Activated CD4-positive, alpha-beta T cell treated with anti-CD3 and anti-CD28 coated beads for 36 hours (primary cell): ENCODE data around the gene CHRNB1. TPM values are rescaled to one million over a fixed set of nuclear protein-coding genes. Genes with fewer than 3 reads are reported as not detected.

ENCODE experiments used
- ATAC-seq: fragments of 200-7000 bp; cut with Tn5 transposase; one replicate; pipeline ENCODE4 v1.10.0; 2021; ENCODE audit warnings: mild to moderate bottlenecking, moderate library complexity
- CTCF ChIA-PET: fragments of 350-600 bp; sonication (Branson Sonifier 250); formaldehyde crosslinking; loops from one replicate; lab custom pipeline; 2021; ENCODE audit warnings: antibody characterized with exemption; lab: Charles Lee
- POLR2A ChIA-PET: fragments of 350-600 bp; sonication (Branson Sonifier 250); formaldehyde crosslinking; loops from one replicate; lab custom pipeline; 2021; ENCODE audit warnings: antibody characterized with exemption, inconsistent platforms; lab: Charles Lee
- DNase-seq: peaks from one replicate; pipeline ENCODE4 v3.0.0-alpha.2; 2020
- H3K27ac Mint-ChIP-seq: one replicate; pipeline ENCODE4 v1.8.0; 2021; ENCODE audit warnings: mixed read lengths
- H3K27me3 Mint-ChIP-seq: one replicate; pipeline ENCODE4 v1.8.0; 2021; ENCODE audit warnings: mixed read lengths
- H3K36me3 Mint-ChIP-seq: one replicate; pipeline ENCODE4 v1.8.0; 2021; ENCODE audit warnings: low read depth, mixed read lengths
- H3K4me1 Mint-ChIP-seq: one replicate; pipeline ENCODE4 v1.8.0; 2021; ENCODE audit warnings: mixed read lengths
- H3K4me3 Mint-ChIP-seq: one replicate; pipeline ENCODE4 v1.8.0; 2021; ENCODE audit warnings: mild to moderate bottlenecking, moderate library complexity, mixed read lengths
- H3K9me3 Mint-ChIP-seq: one replicate; pipeline ENCODE4 v1.8.0; 2021; ENCODE audit warnings: low read depth, mixed read lengths
- intact Hi-C, 2 experiments: fragments of 100-400 bp; cut with DNase I in 1 of 2; cut with micrococcal nuclease in 1 of 2; formaldehyde crosslinking; loops; one replicate each; pipeline versions ENCODE4 v1.14.2 to v1.15.1; 2022 to 2024; cut with DNase I, micrococcal nuclease
- total RNA-seq, 2 experiments: library from RNA; stranded (reverse); gene quantifications; one replicate each; pipeline ENCODE4 v1.2.3, GENCODE V29; 2021

CHRNB1 gene
- total RNA-seq, 2 experiments from 2014 or later: 7.8 to 8.7 TPM

DNA sequence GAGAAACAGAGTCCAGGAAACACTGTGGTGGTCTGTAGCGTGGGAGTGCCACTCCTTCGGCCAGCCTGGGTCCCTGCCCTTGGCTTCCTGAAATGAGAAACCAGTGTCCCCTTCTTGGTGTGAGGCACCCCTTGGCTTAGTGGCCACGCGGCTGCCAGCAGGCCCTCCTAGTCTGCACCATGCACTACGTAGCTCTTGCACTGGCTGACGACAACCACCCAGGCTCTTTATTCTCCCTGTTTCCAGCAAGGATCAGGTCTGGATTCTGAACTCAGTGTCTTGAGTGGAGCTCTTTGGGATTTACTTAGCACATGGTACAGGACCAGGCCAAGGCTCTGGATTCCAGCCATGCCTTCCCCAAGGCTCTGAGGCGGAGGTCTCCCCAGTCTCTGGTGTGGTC, 17.3 kb upstream of the CHRNB1 start:
- no peak for ATAC-seq
- Mint-ChIP-seq H3K9me3 (no peaks in the 10 kb centered on the region), H3K4me3 (no peak overlapping the region), H3K36me3 (no peaks in the 10 kb centered on the region), H3K4me1 (no peaks in the 10 kb centered on the region), H3K27ac (no peak overlapping the region), H3K27me3 (no peaks in the 10 kb centered on the region)
- intact Hi-C loops: no loop called here
- POLR2A ChIA-PET: interaction anchor here (0.6 kb wide), 1 partner anchor 25 kb away, joined by 3 read pairs; no protein-coding TSS in a partner anchor
- CTCF ChIA-PET: no interaction called here
- DNase-seq: no peak

DNA sequence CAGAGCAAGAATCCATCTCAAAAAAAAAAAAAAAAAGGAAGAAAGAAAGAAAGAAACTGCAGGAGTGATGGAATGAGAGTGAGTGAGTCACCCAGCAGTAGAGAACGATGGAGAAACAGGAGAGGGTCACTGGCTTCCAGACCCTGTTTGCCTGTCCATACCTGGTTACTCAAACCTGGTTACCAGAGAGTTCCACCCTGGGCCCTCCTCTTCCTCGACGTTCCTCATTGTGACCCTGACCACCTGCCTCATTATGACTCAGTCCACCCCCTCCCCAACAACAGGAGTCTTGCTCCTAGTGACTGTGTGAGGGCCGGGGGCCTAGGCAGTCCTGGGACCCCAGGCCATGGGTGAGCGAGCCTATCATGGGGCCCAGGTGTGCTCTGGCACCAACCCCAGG, 16.3 kb upstream of the CHRNB1 start, which contains the start of gene SPEM3:
SPEM3 (plus strand) TSS at position 301 of the 400 bp plus-strand sequence; CDS start at position 347, 46 bp downstream.
- Mint-ChIP-seq H3K4me1 (no peaks in the 10 kb centered on the region), H3K9me3 (no peaks in the 10 kb centered on the region), H3K27ac (no peak within 1 kb of the TSS), H3K4me3 (no peak within 1 kb of the TSS), H3K27me3 (no peaks in the 10 kb centered on the region), H3K36me3 (no peaks in the 10 kb centered on the region)
- ChIA-PET POLR2A (no interaction called here), CTCF (interaction anchor here (0.7 kb wide), 1 partner anchor 205 kb away, joined by 4 read pairs; no protein-coding TSS in a partner anchor)
- intact Hi-C loops: no loop called here
- DNase-seq (no peak), ATAC-seq (no peak)

DNA sequence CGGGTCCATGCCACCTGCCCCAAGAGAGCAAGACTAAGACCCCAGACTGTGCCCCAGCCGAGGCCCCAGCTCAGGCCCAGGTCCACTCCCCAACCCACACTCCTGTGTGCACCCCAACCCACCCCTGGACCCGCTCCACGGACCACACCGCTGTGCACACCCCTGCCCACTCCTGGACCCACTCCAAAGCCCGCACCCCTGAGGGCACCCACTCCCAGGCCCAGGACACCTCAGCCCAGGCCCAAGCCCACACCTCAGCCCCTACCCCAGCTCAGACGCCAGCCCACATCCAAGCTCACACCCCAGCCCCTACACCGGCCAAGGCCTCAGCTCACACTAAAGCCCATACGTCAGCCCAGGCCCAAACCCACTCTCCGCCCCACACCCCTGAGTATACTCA, 15.1 kb upstream of the CHRNB1 start:
- Mint-ChIP-seq H3K27me3 (no peaks in the 10 kb centered on the region), H3K9me3 (no peaks in the 10 kb centered on the region), H3K4me1 (no peaks in the 10 kb centered on the region), H3K36me3 (no peaks in the 10 kb centered on the region), H3K27ac (no peak overlapping the region), H3K4me3 (no peak overlapping the region)
- no peak for ATAC-seq
- CTCF ChIA-PET: no interaction called here
- POLR2A ChIA-PET: interaction anchor here (0.6 kb wide), 1 partner anchor 51 kb away, joined by 3 read pairs; no protein-coding TSS in a partner anchor
- no peak for DNase-seq
- intact Hi-C loops: no loop called here

DNA sequence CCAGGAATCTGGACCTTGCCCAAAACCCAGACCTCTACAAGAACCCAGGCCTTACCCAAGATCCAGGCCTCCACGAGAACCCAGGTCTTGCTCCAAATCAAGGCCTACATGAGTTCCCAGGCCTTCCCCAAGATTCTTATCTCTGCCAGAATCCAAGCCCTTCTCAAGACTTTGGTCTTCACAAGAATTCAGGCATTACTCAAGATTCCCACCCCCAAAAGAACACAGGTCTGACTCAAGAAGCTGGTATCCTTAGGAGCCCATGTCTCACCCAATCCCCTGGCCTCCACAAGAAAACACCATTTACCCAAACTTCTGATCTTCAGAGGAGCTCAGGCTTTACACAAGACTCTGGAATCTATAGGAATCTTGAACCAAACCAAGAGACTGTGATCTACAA, 13.6 kb upstream of the CHRNB1 start:
- no peak for ATAC-seq
- Mint-ChIP-seq H3K27ac (no peak overlapping the region), H3K4me1 (peaks cover 5% of the 10 kb centered on the region), H3K4me3 (no peak overlapping the region), H3K27me3 (no peaks in the 10 kb centered on the region), H3K9me3 (no peaks in the 10 kb centered on the region), H3K36me3 (no peaks in the 10 kb centered on the region)
- ChIA-PET POLR2A (no interaction called here), CTCF (interaction anchor here (0.5 to 0.6 kb wide), 2 partner anchors 61 to 184 kb away, joined by 3 to 5 read pairs; no protein-coding TSS in a partner anchor)
- no peak for DNase-seq
- intact Hi-C loops: no loop called here

DNA sequence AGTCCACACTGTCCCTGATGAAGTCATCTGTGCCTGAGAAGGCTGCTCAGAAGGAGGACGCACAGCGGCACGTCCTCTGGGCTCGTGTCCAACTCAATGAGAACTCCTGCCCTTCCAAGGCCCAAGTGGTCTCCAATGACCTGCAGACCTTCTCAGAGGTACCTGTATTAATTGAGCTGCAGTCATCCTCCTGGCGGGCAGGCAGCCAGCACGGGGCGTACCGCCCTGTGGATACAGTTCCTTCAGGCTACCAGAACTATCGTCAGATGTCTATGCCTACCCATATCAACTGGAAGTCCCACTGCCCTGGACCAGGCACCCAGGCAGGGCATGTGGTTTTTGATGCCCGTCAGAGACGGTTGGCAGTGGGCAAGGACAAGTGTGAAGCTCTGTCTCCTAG, 12.6 kb upstream of the CHRNB1 start:
- Mint-ChIP-seq H3K4me1 (peaks cover 12% of the 10 kb centered on the region), H3K27me3 (no peaks in the 10 kb centered on the region), H3K4me3 (no peak overlapping the region), H3K9me3 (no peaks in the 10 kb centered on the region), H3K36me3 (peaks cover 2% of the 10 kb centered on the region), H3K27ac (no peak overlapping the region)
- DNase-seq: no peak
- CTCF ChIA-PET: interaction anchor here (0.6 kb wide), 1 partner anchor 151 kb away, joined by 3 read pairs; the partner anchor contains the start of gene SLC2A4
- ATAC-seq: no peak
- POLR2A ChIA-PET: no interaction called here
- intact Hi-C loops: no loop called here

DNA sequence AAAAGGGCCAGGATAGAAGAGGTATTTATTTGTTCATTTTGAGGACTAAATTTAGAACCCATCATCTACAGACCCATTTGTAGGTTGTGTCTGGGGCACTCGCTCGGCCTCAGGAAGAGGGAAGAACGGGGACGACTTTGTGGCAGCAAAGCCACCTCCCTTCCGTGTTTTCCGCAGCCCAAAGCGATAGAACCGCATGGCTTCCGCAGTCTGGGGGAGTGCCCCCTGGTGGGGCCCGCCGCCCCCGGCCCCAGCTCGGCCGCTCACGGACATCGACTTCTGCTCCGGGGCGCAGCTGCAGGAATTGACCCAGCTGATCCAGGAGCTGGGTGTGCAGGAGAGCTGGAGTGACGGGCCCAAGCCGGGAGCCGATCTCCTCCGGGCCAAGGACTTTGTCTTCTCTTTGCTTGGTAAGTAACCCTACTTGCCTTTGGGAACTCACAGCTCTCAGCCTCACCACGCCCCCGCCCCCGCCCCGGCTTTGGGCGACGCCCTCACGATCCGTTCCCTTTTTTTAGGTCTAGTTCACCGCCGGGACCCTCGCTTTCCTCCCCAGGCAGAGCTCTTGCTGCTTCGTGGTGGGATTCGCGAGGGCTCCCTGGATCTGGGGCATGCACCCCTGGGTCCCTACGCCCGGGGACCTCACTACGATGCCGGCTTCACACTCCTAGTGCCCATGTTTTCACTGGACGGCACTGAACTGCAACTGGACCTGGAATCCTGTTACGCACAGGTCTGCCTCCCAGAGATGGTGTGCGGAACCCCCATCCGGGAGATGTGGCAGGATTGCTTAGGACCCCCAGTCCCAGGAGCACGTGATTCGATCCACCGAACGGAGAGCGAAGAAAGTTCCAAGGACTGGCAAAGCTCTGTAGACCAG, 8.9 kb upstream of the CHRNB1 start:
- POLR2A ChIA-PET: interaction anchor here (0.5 to 3.1 kb wide), 12 partner anchors 20 to 251 kb away, joined by 3 to 13 read pairs (median 6); partner anchors contain the start of genes MPDU1, POLR2A, TMEM256 and TP53
- CTCF ChIA-PET: interaction anchor here (0.7 to 3.5 kb wide), 22 partner anchors 10 to 251 kb away, joined by 3 to 27 read pairs (median 6); partner anchors contain the start of genes ACAP1, CHRNB1, MPDU1 and NEURL4
- H3K4me3 Mint-ChIP-seq: peak overlapping the region; percentile 92
- peaks cover 13% of the 10 kb centered on the region for H3K36me3 Mint-ChIP-seq
- no peaks in the 10 kb centered on the region for H3K9me3 Mint-ChIP-seq
- H3K27me3 Mint-ChIP-seq: peaks cover 17% of the 10 kb centered on the region
- DNase-seq (peak; percentile 75), ATAC-seq (peak; percentile 23)
- intact Hi-C loops: loop anchor here (1.0 to 5.0 kb wide), 24 partner anchors 19 to 784 kb away; partner anchors contain the start of genes POLR2A (in 2 of the 2), SENP3 (in 2 of the 2), SLC2A4 (in 2 of the 2) and TMEM256 (in 2 of the 2)
- H3K27ac Mint-ChIP-seq: peak overlapping the region; percentile 92
- H3K4me1 Mint-ChIP-seq: peaks cover 37% of the 10 kb centered on the region

DNA sequence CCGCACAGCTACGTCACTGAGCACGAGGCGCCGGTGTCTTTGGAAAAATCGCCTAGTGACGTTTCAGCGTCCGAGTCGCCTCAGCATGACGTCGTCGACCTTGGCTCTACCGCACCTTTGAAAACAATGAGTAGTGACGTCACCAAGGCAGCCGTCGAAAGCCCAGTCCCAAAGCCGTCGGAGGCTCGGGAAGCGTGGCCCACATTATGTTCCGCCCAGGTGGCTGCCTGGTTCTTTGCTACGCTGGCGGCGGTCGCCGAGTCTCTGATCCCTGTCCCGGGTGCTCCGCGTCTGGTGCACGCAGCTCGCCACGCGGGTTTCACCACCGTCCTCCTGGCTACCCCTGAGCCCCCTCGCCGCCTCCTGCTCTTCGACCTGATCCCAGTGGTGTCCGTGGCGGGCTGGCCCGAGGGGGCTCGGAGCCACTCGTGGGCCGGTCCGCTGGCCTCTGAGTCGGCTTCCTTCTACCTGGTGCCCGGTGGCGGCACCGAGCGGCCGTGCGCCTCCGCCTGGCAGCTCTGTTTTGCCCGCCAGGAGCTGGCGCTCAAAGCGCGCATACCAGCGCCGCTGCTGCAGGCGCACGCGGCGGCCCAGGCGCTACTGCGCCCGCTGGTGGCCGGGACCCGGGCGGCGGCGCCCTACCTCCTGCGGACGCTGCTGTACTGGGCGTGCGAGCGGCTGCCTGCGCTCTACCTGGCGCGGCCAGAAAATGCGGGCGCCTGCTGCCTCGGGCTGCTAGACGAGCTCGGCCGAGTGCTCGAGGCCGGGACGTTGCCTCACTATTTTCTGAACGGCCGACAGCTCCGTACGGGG, 8.1 kb upstream of the CHRNB1 start:
- CTCF ChIA-PET: interaction anchor here (0.6 to 3.5 kb wide), 33 partner anchors 9 to 250 kb away, joined by 3 to 27 read pairs (median 4); partner anchors contain the start of genes ACAP1, CHRNB1, MPDU1 and NEURL4
- POLR2A ChIA-PET: interaction anchor here (0.5 to 3.1 kb wide), 9 partner anchors 33 to 250 kb away, joined by 3 to 13 read pairs (median 7); partner anchors contain the start of genes MPDU1, POLR2A, TMEM256 and TP53
- H3K36me3 Mint-ChIP-seq: peaks cover 13% of the 10 kb centered on the region
- peak; percentile 92 for DNase-seq
- peak; percentile 71 for ATAC-seq
- peak overlapping the region; percentile 92 for H3K4me3 Mint-ChIP-seq
- no peaks in the 10 kb centered on the region for H3K9me3 Mint-ChIP-seq
- intact Hi-C loops: loop anchor here (1.0 to 5.0 kb wide), 7 partner anchors 43 to 784 kb away; partner anchors contain the start of genes C17orf100 (in 1 of the 2), KCTD11 (in 1 of the 2), MED31 (in 1 of the 2) and SENP3 (in 1 of the 2)
- peak overlapping the region; percentile 92 for H3K27ac Mint-ChIP-seq
- H3K27me3 Mint-ChIP-seq: peaks cover 21% of the 10 kb centered on the region
- peaks cover 37% of the 10 kb centered on the region for H3K4me1 Mint-ChIP-seq

DNA sequence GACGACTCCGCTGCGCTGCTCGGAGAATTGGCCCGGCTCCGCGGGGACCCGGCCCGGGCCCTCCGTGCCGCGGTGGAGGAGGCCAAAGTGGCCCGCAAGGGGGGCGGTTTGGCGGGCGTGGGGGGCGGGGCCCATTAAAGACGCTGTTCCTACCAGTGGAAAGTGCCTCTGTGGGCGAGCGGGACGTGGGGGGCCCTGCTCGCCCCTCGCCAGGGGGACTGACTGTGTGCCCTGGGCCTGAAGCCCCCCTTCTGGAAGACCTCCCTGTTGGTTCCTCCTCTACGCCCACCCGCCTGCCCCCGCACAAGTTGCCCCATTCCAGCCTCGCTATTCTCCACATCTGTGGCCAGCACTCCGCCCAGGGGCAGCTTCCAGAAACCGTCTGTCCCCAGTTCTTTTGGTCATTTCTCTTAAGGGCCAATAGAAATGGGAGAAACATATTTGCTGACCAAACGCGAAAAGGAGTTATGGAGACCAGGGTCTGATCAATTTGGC, 7.4 kb upstream of the CHRNB1 start:
- Mint-ChIP-seq H3K4me1 (peaks cover 37% of the 10 kb centered on the region), H3K27me3 (peaks cover 25% of the 10 kb centered on the region), H3K9me3 (no peaks in the 10 kb centered on the region), H3K27ac (no peak overlapping the region), H3K36me3 (peaks cover 13% of the 10 kb centered on the region), H3K4me3 (peak overlapping the region; percentile 92)
- ATAC-seq (no peak), DNase-seq (no peak)
- POLR2A ChIA-PET: interaction anchor here (0.6 to 3.1 kb wide), 7 partner anchors 34 to 249 kb away, joined by 3 to 13 read pairs (median 8); partner anchors contain the start of genes MPDU1, POLR2A, TMEM256 and TP53
- CTCF ChIA-PET: interaction anchor here (0.6 to 3.5 kb wide), 29 partner anchors 8 to 250 kb away, joined by 3 to 27 read pairs (median 4); partner anchors contain the start of genes ACAP1, CHRNB1, NEURL4 and PLSCR3
- intact Hi-C loops: loop anchor here (1.0 to 5.0 kb wide), 5 partner anchors 81 to 785 kb away; partner anchors contain the start of genes C17orf100 (in 1 of the 2), KCTD11 (in 1 of the 2), MED31 (in 1 of the 2) and SLC2A4 (in 1 of the 2)

DNA sequence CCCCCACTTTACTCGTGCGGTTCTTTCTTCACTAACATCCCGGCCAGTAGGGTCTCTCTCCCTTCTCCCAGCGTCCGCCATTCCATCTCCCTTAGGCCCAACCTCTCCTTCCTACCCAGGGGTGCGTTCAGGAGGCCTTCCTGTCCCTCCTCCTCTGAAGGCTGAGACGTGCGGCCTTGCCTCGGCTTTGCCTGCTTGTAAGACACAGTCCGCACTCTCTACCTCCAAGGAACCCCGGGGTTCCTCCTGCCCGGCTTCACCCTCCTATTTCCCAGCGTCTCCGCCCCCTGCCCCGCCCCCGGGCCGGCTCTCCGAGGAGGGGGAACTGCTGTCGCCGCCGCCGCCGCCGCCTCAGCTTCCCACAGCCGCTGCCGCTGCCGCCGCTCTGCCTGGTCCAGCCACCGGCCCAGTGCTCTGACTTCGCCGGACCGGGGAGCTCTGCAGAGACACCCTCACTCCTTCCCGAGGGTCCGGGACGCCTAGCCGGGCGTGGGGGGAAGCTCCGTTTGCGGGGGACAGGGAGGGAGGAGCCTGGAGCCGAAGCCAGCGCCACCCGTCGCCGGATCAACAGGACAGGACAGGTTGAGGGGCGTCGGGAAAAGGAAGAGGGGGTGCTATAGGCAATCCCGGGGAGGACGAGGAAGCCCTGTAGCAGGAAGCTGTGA, 6.8 kb upstream of the CHRNB1 start:
- ATAC-seq (no peak), DNase-seq (peak; percentile 84)
- intact Hi-C loops: loop anchor here (1.0 to 5.0 kb wide), 5 partner anchors 82 to 786 kb away; partner anchors contain the start of genes C17orf100 (in 1 of the 2), KCTD11 (in 1 of the 2), MED31 (in 1 of the 2) and SLC2A4 (in 1 of the 2)
- H3K36me3 Mint-ChIP-seq: peaks cover 13% of the 10 kb centered on the region
- H3K4me3 Mint-ChIP-seq: peak overlapping the region; percentile 68
- ChIA-PET POLR2A (interaction anchor here (0.6 to 0.7 kb wide), 2 partner anchors 46 to 245 kb away, joined by 3 read pairs; no protein-coding TSS in a partner anchor), CTCF (interaction anchor here (0.5 to 2.5 kb wide), 6 partner anchors 10 to 114 kb away, joined by 3 to 16 read pairs (median 3); partner anchors contain the start of genes SLC35G6, TMEM256 and ZBTB4)
- H3K27ac Mint-ChIP-seq: peak overlapping the region; percentile 28
- H3K9me3 Mint-ChIP-seq: no peaks in the 10 kb centered on the region
- H3K27me3 Mint-ChIP-seq: peaks cover 28% of the 10 kb centered on the region
- H3K4me1 Mint-ChIP-seq: peaks cover 37% of the 10 kb centered on the region
